Endothelial cell (in vitro differentiated cells): ENCODE data around the gene GLUD1. TPM values are rescaled to one million over a fixed set of nuclear protein-coding genes. Genes with fewer than 3 reads are reported as not detected.
"Not testable (repeated sequence)": the region's sequence is repeated elsewhere in the genome, so short reads cannot be mapped to it uniquely, and the experiment has no call there.

ENCODE experiments used
- DNase-seq: peaks from one replicate; pipeline ENCODE4 v3.0.0; 2021; ENCODE audit warnings: low spot score
- H3K27ac Mint-ChIP-seq: one replicate; pipeline ENCODE4 v1.8.0; 2021; ENCODE audit warnings: mixed read lengths, inconsistent platforms; ENCODE audit not compliant: unreplicated experiment
- H3K27me3 Mint-ChIP-seq: one replicate; pipeline ENCODE4 v1.8.0; 2021; ENCODE audit warnings: mild to moderate bottlenecking, moderate library complexity, mixed read lengths, inconsistent platforms; ENCODE audit not compliant: unreplicated experiment
- H3K36me3 Mint-ChIP-seq: one replicate; pipeline ENCODE4 v1.8.0; 2021; ENCODE audit warnings: mild to moderate bottlenecking, low read depth, mixed read lengths, inconsistent platforms; ENCODE audit not compliant: unreplicated experiment
- H3K4me1 Mint-ChIP-seq: one replicate; pipeline ENCODE4 v1.8.0; 2021; ENCODE audit warnings: mild to moderate bottlenecking, mixed read lengths, inconsistent platforms; ENCODE audit not compliant: unreplicated experiment
- H3K4me3 Mint-ChIP-seq: one replicate; pipeline ENCODE4 v1.8.0; 2021; ENCODE audit warnings: mild to moderate bottlenecking, mixed read lengths, inconsistent platforms; ENCODE audit not compliant: unreplicated experiment
- H3K9me3 Mint-ChIP-seq: one replicate; pipeline ENCODE4 v1.8.0; 2021; ENCODE audit warnings: mixed read lengths, inconsistent platforms; ENCODE audit not compliant: unreplicated experiment
- total RNA-seq: library from RNA; stranded (reverse); fragmentation: NEBNext Ultra II Directional; extraction: Animal tissue kit (Norgen Biotek cat#: 25700); gene quantifications from one replicate; pipeline ENCODE4 v1.2.1, GENCODE V29; 2021; ENCODE audit not compliant: unreplicated experiment
- TF ChIP-seq, protein P1 (sequence below): fragments of 200-600 bp; sonication (generic); IDR thresholded peaks from one replicate; pipeline ENCODE4 v1.5.0; 2021; ENCODE audit warnings: antibody characterized with exemption; ENCODE audit not compliant: unreplicated experiment

GLUD1 gene
- total RNA-seq, 1 donor from 2014 or later: 79.2 TPM

DNA sequence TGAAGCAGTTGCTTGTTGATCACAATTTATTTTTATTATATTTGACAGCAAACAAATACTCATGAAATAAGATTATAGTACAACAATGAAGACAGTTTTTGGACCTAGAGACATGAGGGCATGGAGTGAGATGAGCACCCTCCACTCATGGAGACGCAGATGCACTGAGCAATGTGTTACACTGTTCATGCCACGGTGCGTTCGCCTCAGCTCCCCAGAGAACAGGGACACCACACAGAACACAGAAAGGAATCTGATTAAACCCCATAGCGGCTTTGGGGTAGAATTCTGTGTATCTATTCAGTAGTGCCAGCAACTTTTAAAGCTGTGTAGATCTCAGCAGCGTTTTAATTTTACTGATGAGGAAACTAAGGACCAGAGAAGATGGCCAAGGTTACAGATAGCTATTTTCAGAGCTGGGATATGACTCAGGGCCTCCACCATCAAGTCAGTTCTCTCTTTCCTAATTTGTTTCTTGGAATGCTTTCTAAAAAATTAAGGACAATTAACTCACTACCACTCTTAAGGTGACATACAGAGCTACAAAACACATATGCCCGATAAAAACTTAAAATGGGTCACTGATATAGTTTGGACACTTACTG lies 41.0 kb downstream of the GLUD1 start:
- Mint-ChIP-seq H3K27ac (no peak overlapping the region), H3K4me1 (no peaks in the 10 kb centered on the region), H3K9me3 (no peaks in the 10 kb centered on the region), H3K36me3 (peaks cover 12% of the 10 kb centered on the region), H3K27me3 (no peaks in the 10 kb centered on the region), H3K4me3 (no peak overlapping the region)
- TF ChIP-seq, protein P1, sequence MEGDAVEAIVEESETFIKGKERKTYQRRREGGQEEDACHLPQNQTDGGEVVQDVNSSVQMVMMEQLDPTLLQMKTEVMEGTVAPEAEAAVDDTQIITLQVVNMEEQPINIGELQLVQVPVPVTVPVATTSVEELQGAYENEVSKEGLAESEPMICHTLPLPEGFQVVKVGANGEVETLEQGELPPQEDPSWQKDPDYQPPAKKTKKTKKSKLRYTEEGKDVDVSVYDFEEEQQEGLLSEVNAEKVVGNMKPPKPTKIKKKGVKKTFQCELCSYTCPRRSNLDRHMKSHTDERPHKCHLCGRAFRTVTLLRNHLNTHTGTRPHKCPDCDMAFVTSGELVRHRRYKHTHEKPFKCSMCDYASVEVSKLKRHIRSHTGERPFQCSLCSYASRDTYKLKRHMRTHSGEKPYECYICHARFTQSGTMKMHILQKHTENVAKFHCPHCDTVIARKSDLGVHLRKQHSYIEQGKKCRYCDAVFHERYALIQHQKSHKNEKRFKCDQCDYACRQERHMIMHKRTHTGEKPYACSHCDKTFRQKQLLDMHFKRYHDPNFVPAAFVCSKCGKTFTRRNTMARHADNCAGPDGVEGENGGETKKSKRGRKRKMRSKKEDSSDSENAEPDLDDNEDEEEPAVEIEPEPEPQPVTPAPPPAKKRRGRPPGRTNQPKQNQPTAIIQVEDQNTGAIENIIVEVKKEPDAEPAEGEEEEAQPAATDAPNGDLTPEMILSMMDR: no peak
- DNase-seq: no peak

DNA sequence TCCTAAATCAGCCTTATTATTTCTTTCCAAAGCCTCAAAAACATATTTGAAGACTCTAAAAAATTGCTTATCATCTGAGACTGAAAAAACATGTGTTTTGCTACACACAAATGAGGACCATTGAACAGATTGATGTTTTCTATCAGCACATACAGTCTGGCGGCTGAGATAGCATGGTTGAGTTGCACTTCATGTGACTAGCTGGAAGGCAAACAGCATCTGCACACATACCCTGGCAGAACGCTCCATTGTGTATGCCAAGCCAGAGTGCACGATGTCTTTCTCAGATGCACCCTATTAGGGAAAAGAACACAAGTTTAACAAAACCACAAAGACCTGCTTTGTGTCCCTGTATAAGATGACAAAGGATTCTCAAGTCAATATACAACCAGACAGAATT lies 41.5 kb downstream of the GLUD1 start:
- H3K9me3 Mint-ChIP-seq: no peaks in the 10 kb centered on the region
- no peak for DNase-seq
- no peaks in the 10 kb centered on the region for H3K27me3 Mint-ChIP-seq
- no peaks in the 10 kb centered on the region for H3K4me1 Mint-ChIP-seq
- H3K27ac Mint-ChIP-seq: no peak overlapping the region
- peaks cover 12% of the 10 kb centered on the region for H3K36me3 Mint-ChIP-seq
- TF ChIP-seq, protein P1: no peak
- H3K4me3 Mint-ChIP-seq: no peak overlapping the region

DNA sequence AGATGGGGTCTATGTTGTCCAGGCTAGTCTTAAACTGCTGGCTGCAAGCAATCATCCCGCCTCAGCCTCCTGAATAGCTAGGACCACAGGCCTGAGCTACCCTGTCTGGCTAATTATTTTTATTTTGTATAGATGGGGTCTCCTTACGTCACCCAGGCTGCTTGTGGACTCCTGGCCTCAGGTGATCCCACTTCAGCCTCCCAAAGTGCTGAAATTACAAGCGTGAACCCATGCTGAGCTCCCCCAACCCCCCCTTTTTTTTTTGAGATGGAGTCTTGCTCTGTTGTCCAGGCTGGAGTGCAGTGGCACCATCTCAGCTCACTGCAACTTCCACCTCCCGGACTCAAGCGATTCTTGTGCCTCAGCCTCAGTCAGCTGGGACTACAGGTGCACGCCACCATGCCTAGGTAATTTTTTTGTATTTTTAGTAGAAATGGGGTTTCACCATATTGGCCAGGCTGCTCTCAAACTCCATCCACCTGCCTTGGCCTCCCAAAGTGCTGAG lies 49.2 kb downstream of the GLUD1 start:
- Mint-ChIP-seq H3K27me3 (no peaks in the 10 kb centered on the region), H3K27ac (no peak overlapping the region), H3K4me3 (no peak overlapping the region), H3K9me3 (no peaks in the 10 kb centered on the region), H3K4me1 (no peaks in the 10 kb centered on the region), H3K36me3 (peaks cover 6% of the 10 kb centered on the region)
- no peak for DNase-seq
- TF ChIP-seq, protein P1: no peak

DNA sequence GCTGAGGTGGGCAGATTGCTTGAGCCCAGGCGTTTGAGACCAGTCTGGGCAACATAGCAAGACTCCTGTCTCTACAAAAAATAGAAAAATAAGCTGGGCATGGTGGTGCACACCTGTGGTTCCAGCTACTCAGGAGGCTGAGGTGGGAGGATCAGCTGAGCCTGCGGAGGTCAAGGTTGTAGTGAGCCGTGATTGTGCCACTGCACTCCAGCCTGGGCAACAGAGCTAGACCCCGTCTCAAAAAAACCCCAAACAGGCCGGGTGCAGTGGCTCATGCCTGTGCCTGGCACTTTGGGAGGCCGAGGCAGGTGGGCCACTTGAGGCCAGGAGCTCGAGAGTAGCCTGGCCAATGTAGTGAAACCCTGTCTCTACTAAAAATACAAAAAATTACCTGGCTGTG lies 51.1 kb downstream of the GLUD1 start:
- DNase-seq, H3K27me3 Mint-ChIP-seq, H3K4me3 Mint-ChIP-seq, H3K4me1 Mint-ChIP-seq, H3K27ac Mint-ChIP-seq, H3K36me3 Mint-ChIP-seq, H3K9me3 Mint-ChIP-seq: not testable (repeated sequence)

DNA sequence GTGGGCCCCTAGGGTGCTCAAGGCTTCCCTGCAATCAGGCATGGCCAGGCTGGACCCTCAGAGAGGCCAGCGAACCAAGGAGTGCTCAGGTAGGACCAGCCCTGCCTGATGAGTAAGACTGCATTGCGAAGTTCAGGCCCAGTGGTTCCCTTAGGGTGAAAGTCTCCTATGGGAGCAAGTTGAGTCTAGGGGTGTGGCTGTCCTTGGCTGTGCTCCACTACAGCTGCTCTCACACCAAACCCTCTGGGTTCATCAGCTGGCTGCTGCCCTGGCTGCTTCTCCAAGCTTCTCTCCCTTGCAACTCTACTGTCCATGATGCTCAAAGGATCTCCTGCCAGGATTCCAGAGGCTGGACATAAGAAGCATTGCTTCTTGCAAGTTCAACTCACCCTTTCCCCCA lies 55.9 kb downstream of the GLUD1 start:
- H3K9me3 Mint-ChIP-seq: no peaks in the 10 kb centered on the region
- H3K4me1 Mint-ChIP-seq: peaks cover 3% of the 10 kb centered on the region
- no peak overlapping the region for H3K27ac Mint-ChIP-seq
- H3K27me3 Mint-ChIP-seq: no peaks in the 10 kb centered on the region
- DNase-seq: no peak
- TF ChIP-seq, protein P1: no peak
- H3K4me3 Mint-ChIP-seq: no peak overlapping the region
- H3K36me3 Mint-ChIP-seq: peaks cover 10% of the 10 kb centered on the region
